Coronary artery (tissue), 2 donors: Measurements from ENCODE around the gene CROCC2.
A peak's percentile ranks its signal among the peaks of the same experiment; 100 is the strongest.

ENCODE experiments used
- DNase-seq: peaks from one replicate; pipeline ENCODE4 v3.0.0-alpha.2; 2017; ENCODE audit warnings: low spot score
- H3K27ac ChIP-seq, 2 donors: fragments of 200-600 bp; sonication (generic); one replicate each; pipeline ENCODE4 v1.5.1; 2016 to 2019
- H3K4me3 ChIP-seq: fragments of 200-600 bp; sonication (generic); 2 replicates; pipeline ENCODE4 v1.5.1; 2016; ENCODE audit warnings: mild to moderate bottlenecking, moderate library complexity
- TF ChIP-seq, protein P1 (sequence below): fragments of 200-600 bp; sonication (generic); IDR thresholded peaks from one replicate; pipeline ENCODE4 v1.5.1; 2019; ENCODE audit warnings: antibody characterized with exemption

The CROCC2 gene

DNA sequence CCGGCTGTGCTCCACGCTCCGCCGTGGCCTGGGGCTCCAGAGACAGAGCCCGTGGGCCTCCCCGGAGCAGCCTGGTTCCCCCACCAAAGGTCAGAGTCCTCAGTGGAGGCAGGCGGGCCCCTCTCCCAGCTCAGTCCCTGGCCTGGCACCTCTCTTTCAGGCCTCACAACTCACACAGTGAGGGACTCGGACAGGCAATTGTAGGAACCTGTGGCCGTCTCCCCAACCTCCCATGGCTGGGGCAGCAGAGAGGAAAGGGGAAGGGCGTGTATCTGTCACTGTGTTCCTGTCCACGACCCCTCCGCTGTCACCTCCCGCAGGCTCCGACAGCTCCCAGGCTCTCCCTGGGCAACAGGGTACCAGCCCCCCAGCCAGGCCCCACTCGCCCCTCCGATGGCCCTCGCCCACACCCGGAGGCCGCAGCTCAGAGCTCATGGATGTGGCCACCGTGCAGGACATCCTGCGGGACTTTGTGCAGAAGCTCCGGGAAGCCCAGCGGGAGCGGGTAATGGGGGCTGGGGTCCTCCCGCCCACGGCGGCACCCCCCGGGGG, 59.8 kb downstream of the CROCC2 start:
- Histone ChIP-seq H3K27ac (peak overlapping the region in 1 of 2 donors; percentile 16), H3K4me3 (no peak overlapping the region)
- DNase-seq, result no peak
- TF ChIP-seq, protein P1, sequence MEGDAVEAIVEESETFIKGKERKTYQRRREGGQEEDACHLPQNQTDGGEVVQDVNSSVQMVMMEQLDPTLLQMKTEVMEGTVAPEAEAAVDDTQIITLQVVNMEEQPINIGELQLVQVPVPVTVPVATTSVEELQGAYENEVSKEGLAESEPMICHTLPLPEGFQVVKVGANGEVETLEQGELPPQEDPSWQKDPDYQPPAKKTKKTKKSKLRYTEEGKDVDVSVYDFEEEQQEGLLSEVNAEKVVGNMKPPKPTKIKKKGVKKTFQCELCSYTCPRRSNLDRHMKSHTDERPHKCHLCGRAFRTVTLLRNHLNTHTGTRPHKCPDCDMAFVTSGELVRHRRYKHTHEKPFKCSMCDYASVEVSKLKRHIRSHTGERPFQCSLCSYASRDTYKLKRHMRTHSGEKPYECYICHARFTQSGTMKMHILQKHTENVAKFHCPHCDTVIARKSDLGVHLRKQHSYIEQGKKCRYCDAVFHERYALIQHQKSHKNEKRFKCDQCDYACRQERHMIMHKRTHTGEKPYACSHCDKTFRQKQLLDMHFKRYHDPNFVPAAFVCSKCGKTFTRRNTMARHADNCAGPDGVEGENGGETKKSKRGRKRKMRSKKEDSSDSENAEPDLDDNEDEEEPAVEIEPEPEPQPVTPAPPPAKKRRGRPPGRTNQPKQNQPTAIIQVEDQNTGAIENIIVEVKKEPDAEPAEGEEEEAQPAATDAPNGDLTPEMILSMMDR, result no peak

DNA sequence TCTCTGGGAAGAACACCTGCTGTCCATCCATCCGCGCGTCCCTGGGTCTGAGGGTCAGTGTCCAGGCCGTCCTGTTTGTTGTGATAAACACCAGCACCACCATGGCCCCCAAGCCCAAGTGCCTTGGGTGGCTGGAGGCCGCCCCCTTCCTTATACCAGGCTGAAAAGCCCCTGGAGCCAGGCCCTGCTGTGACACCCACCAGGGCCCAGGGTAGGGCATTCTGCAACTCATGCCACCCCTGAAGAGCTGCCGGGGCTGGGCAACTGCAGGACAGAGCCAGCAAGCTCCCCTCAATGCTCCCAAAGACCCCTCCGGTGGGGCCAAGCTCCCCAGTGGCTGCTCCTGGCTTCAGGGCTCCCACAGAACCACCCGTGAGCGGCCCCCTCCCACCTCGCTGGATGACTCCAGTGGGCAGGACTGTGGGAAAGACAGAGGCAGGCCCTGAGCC, 60.3 kb downstream of the CROCC2 start:
- TF ChIP-seq, protein P1, result no peak
- H3K27ac ChIP-seq, result no peak overlapping the region
- no peak overlapping the region for H3K4me3 ChIP-seq
- no peak for DNase-seq

DNA sequence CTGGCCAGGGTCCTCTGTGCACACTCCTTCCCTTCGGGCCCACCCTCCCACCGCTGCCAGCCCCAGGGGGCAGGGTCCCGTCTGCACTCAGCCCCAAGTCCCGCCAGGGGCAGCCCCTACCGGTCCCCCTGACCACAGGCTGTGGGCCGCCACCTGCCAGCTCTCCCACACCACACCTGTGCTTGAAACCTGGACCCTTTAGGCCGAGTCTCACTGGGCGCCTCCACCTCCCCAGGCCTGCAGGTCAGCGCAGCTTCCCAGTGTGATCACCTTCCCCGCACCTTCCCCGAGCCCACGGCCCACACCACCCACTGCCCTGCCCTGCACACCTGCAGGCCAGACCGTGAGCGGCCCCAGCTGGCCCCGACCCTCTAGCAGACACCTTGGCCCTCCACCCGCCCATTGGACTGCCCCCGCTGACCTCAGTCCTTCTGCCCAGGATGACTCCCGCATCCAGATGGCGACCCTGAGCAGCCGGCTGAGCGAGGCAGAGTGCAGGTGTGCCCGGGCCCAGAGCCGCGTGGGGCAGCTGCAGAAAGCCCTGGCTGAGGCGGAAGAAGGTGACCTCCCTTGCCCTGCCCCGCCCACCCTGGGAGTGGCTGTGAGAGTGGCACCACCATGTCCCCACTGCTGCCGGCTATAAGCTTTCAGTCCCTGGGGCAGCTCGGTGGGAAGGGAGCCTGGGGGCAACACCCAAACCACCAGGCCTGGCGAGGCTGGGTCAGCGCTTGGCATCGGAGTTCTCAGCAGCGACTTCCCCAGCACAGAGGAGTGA, 61.0 kb downstream of the CROCC2 start:
- DNase-seq, result no peak
- TF ChIP-seq, protein P1, result no peak
- no peak overlapping the region for H3K27ac ChIP-seq
- no peak overlapping the region for H3K4me3 ChIP-seq

DNA sequence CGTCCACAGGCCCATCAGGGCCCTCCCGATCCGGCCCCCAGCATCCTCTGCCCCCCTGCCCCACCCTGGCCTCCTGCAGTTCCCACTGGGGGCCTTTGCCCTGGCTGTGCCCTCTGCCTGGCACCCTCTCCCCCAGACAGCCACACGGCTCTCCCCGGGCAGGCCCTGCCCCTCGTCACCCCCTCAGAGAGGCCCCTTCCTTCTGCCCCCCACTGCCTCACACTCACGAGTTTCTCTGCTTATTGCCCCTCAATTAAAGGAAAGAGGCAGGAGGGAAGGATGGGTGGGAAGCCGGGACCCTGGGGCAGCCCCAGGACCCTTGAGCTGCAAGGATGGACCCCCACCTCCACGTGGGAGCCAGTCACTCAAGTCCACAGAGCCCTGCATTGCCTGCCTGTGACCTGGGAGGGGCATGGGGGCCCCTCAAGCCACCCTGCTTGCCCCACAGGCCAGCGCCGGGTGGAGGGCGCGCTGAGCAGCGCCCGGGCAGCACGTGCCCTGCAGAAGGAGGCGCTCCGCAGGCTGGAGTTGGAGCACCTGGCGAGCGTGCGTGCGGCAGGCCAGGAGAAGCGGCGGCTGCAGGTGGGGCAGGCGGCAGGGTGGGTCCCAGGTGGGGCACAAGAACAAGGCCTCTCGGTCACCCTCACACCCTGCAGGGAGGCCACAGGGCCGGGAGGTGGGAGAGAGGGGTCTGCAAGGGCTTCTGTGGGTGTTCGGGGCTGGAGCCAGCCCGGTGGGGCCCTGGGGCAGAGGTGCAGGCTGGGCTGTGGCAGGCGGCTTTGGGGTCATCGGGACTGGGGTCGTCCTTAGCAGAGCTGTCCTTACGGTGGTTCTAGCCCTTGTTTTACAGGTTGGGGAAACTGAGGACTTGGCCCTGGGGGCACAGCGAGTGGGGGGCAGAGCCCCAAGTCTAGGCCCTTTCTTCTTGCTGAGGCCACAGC, 61.8 kb downstream of the CROCC2 start:
- no peak for DNase-seq
- TF ChIP-seq, protein P1, result no peak
- H3K4me3 ChIP-seq, result no peak overlapping the region
- H3K27ac ChIP-seq, result no peak overlapping the region

DNA sequence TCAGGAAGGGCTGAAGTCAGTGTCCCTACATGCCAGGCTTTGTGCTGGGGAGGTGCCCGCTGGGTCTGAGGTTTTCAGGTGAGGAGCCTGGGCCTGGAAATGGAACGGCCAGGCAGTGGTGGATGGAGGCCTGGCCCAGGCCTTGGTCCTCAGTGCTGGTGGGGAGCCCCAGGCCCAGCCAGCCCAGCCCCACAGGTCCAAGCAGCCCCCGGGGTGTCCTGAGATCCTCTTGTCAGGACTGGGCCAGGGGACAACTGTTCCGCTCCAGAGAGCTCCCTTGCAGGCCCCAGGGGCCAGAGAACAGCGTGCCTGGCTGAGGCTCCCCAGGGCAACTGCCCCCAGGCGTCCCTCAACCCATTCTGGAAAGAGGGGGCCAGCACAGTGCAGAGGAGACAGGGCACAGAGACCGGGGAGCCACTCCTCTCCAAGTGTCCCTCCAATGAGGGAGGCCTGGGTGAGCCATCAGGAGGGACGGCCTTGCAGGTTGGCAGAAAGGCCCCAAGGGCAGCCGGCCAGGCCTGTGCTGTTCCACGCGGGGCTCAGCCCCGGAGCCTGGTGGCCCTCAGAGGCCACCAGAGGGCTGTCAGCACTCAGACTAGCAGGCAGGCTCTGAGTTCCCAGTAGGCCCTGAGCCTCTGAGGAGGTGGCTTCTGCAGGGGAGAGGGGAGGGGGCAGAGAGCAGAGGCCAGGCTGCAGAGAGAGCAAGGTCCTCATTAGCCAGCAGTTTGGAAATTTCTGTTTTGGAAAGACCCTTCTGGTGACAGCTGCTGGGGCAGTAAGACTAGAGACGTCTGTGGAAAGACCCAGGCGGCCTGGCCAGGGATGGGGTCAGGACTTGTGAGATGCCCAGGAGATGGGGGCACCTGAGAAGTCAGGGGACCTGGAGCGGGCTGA, 62.8 kb downstream of the CROCC2 start:
- H3K27ac ChIP-seq, result peak overlapping the region in 1 of 2 donors; percentile 25
- DNase-seq, result no peak

DNA sequence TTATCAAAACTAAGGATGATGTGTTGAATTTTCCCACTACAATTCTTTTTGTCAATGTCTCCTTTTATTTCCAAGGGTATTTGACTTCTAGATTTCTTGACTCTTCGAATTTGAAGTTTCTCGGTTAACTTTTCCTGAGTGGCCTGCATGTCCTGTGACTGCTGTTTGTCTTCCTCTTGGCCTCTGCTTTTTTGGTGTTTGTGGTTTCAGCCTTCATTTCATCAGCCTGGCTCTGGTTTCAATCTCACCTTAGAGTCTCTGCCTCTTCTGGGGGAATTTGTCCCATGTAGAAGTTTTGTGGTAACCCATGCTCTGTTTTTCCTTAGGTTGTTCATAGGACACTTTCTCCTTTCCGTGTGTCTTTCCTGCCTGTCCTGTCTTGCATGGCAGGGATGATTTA, 64.0 kb downstream of the CROCC2 start:
- H3K4me3 ChIP-seq, result no peak overlapping the region
- no peak for DNase-seq
- H3K27ac ChIP-seq, result no peak overlapping the region
- TF ChIP-seq, protein P1, result no peak

More for the DNA sequence above, 62.8 kb downstream of the CROCC2 start:
- TF ChIP-seq, protein P1, result no peak
- H3K4me3 ChIP-seq, result no peak overlapping the region
